Measurements from ENCODE around the gene CCL4.

DNA sequence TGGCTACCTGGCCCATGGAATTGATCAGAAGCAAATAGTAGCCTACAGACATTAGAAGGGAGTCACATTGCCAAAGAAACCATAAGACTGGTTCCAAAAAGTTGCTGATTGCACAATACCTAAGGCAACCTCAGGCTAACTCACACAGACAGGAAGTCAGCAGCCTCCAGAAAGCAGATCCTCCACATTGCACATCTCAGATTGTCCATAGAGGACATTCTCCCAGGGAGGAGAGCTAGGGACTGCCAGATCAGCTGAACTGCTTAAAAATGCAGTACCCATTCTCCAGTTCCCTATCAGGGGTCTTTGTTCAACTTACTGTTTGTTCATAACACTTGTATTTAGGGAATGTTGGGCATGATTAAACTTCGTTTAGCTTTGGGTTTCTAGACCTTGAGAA lies 17.9 kb upstream of the CCL4 start:
- TF ChIP-seq, protein P1, sequence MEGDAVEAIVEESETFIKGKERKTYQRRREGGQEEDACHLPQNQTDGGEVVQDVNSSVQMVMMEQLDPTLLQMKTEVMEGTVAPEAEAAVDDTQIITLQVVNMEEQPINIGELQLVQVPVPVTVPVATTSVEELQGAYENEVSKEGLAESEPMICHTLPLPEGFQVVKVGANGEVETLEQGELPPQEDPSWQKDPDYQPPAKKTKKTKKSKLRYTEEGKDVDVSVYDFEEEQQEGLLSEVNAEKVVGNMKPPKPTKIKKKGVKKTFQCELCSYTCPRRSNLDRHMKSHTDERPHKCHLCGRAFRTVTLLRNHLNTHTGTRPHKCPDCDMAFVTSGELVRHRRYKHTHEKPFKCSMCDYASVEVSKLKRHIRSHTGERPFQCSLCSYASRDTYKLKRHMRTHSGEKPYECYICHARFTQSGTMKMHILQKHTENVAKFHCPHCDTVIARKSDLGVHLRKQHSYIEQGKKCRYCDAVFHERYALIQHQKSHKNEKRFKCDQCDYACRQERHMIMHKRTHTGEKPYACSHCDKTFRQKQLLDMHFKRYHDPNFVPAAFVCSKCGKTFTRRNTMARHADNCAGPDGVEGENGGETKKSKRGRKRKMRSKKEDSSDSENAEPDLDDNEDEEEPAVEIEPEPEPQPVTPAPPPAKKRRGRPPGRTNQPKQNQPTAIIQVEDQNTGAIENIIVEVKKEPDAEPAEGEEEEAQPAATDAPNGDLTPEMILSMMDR (IDR thresholded peaks at IDR 0.05) = no peak
- TF ChIP-seq POLR2AphosphoS5 (IDR thresholded peaks at IDR 0.05) = no peak
